Measurements from ENCODE around the gene MYO16.

MYO16 gene

GRCh38 chr13:108629181-108629752 is at the start of gene MYO16:
TSS of gene MYO16 (plus strand) at chr13:108629611. CDS start at chr13:108629845, 234 bp downstream.
- DNase-seq (ENCODE audit: low read depth in 2 of 2) = no peak

- no peak for DNase-seq (ENCODE audit: low read depth in 2 of 2)
Observed at GRCh38 chr13:108586826-108587225, 42.6 kb upstream of the MYO16 start.

- no peak for DNase-seq (ENCODE audit: low read depth in 2 of 2)
Observed at GRCh38 chr13:108588516-108588915, 40.9 kb upstream of the MYO16 start.

GRCh38 chr13:108594153-108594552 is 35.3 kb upstream of the MYO16 start:
- no peak for DNase-seq (ENCODE audit: low read depth in 2 of 2)

GRCh38 chr13:108595436-108596274 is 33.8 kb upstream of the MYO16 start:
- no peak for DNase-seq (ENCODE audit: low read depth in 2 of 2)

- DNase-seq (ENCODE audit: low read depth in 2 of 2) = no peak
Observed at GRCh38 chr13:108597943-108598342, 31.5 kb upstream of the MYO16 start.

- no peak for DNase-seq (ENCODE audit: low read depth in 2 of 2)
Observed at GRCh38 chr13:108606424-108606823, 23.0 kb upstream of the MYO16 start.

GRCh38 chr13:108609353-108609752 is 20.1 kb upstream of the MYO16 start:
- DNase-seq (ENCODE audit: low read depth in 2 of 2) = no peak

GRCh38 chr13:108610507-108610906 is 18.9 kb upstream of the MYO16 start:
- no peak for DNase-seq (ENCODE audit: low read depth in 2 of 2)

GRCh38 chr13:108615241-108615640 is 14.2 kb upstream of the MYO16 start:
- DNase-seq (ENCODE audit: low read depth in 2 of 2) = no peak

GRCh38 chr13:108618233-108618632 is 11.2 kb upstream of the MYO16 start:
- no peak for DNase-seq (ENCODE audit: low read depth in 2 of 2)

- no peak for DNase-seq (ENCODE audit: low read depth in 2 of 2)
Observed at GRCh38 chr13:108621462-108621861, 7.9 kb upstream of the MYO16 start.

GRCh38 chr13:108624108-108624507 is 5.3 kb upstream of the MYO16 start:
- DNase-seq (ENCODE audit: low read depth in 2 of 2) = no peak

- DNase-seq (ENCODE audit: low read depth in 2 of 2) = no peak
Observed at GRCh38 chr13:108624979-108625378, 4.4 kb upstream of the MYO16 start.

- DNase-seq (ENCODE audit: low read depth in 2 of 2) = no peak
Observed at GRCh38 chr13:108629988-108630387, 577 bp downstream of the MYO16 start.

- DNase-seq (ENCODE audit: low read depth in 2 of 2) = no peak
Observed at GRCh38 chr13:108632649-108633167, 3.3 kb downstream of the MYO16 start.

GRCh38 chr13:108638901-108639300 is 9.5 kb downstream of the MYO16 start:
- DNase-seq (ENCODE audit: low read depth in 2 of 2) = no peak

GRCh38 chr13:108643646-108644353 is 14.4 kb downstream of the MYO16 start:
- DNase-seq (ENCODE audit: low read depth in 2 of 2) = no peak

- no peak for DNase-seq (ENCODE audit: low read depth in 2 of 2)
Observed at GRCh38 chr13:108645376-108645775, 16.0 kb downstream of the MYO16 start.

- no peak for DNase-seq (ENCODE audit: low read depth in 2 of 2)
Observed at GRCh38 chr13:108650271-108650670, 20.9 kb downstream of the MYO16 start.

- no peak for DNase-seq (ENCODE audit: low read depth in 2 of 2)
Observed at GRCh38 chr13:108656742-108657141, 27.3 kb downstream of the MYO16 start.

GRCh38 chr13:108657519-108657918 is 28.1 kb downstream of the MYO16 start:
- DNase-seq (ENCODE audit: low read depth in 2 of 2) = no peak

- no peak for DNase-seq (ENCODE audit: low read depth in 2 of 2)
Observed at GRCh38 chr13:108662528-108662927, 33.1 kb downstream of the MYO16 start.

Data from stimulated activated CD8-positive, alpha-beta memory T cell treated with anti-CD3 and anti-CD28 coated beads, Interleukin-2, amount 100 ng/mL, for 1 hour (primary cell).